GM19452 (cell line): ENCODE measurements around the gene CLNK.
"Not testable (repeated sequence)": the region's sequence is repeated elsewhere in the genome, so short reads cannot be mapped to it uniquely, and the experiment has no call there.

Experiments used
- ATAC-seq: cut with Tn5 transposase; IDR thresholded peaks from one replicate; pipeline ENCODE4 v1.9.1; 2021; ENCODE audit not compliant: unreplicated experiment

Gene CLNK

DNA sequence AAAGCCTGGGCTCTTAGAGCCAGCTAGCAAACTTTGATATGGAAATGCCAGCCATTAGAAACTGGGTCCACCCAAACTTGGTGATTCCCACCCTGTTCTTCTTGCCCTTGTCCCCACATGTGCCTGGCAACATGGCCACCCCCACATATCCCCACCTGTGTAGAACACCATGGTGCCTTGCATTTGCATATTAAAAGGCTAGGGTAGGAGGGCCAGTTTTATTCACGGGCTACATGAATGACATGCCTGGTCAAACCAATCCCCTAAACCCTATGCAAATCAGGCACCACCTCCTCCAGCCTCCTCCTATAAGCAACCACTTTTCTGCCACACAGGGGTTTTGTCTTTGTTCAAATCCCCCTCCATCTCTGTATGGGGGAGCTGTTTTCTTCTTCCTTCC, 104.9 kb downstream of the CLNK start:
- no peak for ATAC-seq

DNA sequence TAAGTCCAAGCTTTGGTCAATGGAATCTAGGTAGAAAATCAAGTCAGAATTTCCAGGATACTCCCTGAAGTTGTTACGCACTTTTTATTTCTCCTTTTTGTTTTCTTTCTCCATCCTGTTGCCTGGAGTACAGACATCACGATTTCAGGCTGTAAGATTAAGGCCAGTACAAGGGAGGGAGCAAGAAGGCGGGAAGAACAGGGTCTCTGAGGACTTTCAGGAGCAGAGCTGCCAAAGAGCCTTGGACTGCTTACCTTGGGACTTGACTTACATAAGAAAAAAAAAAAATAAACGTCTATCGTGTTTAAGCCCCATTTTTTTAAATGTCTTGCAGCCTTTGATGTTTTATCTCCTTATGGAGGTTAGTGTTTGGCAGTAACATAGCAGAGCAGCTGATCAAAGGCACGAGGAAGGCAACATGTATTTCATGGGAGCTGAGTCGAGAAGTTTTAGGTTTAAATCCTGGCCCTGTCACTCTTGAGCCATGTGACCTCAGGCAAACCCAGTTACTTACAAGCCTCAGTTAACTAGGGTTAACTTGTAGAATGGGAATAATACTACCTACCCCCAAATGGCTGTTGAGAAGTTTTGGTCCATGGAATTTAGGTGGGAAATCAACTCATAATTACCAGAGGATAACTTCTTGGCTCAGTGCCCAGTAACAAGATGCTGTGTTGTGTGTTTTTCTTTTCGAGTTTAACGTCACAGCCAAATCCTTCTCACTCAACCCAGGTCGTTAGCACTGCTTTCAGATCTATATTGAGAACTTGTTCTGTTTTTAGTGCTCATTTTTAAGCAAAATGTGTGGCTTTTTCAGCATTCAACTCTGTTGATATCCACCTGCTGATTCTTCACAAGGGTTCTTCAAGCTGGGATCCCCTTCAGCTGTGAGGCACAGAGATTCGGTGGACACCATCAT, 106.8 kb downstream of the CLNK start:
- ATAC-seq, result no peak

DNA sequence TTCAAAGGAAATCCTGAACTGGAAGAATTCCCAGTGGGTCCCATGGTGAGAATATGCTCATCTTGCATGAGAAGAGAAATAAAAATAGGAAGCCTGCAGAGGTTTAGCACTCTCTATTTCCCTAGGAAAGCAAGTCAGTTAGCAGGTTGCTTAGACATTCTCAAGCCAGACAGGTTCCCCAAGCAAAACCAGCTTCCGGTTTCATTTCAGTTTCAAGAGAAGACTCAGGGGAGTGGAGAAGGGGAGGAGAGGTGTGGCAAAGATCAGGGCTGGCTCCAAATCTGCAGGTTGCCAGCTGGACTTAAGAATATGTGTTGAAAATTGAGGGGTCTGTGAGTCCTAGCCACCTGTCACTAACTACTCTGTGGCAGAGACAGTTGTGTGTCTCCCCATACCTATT, 107.5 kb downstream of the CLNK start:
- peak; percentile 92 for ATAC-seq

DNA sequence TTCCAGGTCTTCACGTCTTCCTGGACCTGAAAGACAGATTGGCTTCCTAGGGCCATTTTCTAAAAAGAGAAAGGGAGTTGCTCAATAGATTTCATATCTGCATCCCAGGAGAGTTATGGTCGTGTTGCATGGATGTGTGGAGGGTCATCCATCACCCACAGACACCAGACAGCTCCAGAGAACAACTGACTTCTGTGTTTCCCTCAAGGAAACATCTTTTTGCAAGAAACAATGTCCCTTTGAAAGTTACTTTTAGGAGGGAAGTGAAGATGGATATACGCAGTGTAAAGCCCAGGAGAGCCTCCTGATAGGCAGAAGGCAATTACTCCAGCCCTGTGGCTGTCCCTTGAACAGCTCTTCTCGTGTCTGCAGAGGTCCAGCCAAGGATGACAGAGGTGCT, 108.3 kb downstream of the CLNK start:
- no peak for ATAC-seq

DNA sequence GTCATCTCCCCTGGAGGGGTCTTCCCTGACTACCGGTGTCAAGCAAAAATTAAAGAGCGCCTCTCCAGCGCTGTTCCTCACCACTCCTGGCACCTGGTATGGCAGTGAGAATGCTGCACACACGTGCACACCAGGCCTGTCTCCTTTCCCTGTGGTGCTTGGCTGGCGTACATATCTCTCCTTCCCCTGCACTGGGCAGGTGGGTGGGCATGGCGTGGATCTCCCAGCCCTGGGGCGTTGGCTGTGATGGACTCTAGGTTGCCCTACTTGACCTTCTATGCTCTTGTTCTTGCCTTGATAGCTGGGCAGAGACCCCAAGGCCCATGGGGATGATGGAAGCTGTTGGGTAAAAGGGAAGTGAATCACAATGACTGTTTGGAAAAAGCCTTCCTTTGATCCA, 109.2 kb downstream of the CLNK start:
- ATAC-seq, result no peak

DNA sequence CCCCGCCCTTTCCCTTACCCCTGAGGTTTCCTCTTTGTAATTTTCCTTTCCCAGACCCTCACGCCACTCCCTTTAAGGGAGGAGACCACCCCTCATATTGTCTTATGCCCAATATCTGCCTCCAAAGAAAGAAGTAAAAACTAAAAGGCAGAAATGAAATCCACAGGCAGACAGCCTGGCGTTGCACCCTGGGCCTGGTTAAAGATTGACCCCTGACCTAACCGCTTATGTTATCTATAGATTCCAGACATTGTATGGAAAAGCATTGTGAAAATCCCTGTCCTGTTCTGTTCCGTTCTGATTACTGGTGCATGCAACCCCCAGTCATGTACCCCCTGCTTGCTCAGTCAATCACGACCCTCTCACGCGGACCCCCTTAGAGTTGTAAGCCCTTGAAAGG, 110.0 kb downstream of the CLNK start:
- ATAC-seq, result not testable (repeated sequence)

DNA sequence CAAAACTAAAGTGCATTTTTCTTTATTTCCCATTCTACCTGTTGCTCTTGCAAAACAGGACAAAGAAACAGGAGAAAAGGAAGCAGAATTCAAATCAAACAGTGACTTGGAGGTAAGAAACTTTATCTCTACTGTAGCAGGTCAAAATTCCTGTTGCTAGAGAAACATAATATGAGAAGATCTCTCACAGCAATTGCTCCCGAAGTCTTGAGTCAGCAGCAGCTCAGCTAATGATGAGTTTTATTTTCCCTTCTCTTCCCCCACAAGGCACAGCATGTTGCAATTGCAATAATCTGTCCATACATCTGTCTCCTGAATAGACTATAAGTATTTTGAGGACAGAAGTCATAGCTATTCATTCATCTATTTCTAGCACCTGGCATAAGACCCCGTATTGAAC, 112.7 kb downstream of the CLNK start:
- no peak for ATAC-seq

DNA sequence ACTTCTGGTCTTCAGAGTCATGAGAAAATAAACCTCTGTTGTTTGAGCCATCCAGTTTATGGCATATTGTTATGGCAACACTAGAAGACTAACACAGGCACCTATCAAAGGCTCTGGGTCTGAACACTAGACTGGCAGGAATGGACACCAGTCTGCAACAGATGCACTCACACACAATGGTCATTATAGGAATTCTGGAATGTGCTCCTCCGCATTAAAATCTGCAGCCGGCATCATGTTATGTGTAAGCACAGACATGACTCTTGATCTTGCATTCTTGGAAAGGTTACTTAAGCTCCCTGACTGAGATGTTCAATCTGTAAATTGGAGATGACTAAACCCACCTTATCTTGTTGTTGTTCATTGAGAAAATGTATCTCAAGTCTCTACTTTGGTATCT, 115.1 kb downstream of the CLNK start:
- no peak for ATAC-seq

DNA sequence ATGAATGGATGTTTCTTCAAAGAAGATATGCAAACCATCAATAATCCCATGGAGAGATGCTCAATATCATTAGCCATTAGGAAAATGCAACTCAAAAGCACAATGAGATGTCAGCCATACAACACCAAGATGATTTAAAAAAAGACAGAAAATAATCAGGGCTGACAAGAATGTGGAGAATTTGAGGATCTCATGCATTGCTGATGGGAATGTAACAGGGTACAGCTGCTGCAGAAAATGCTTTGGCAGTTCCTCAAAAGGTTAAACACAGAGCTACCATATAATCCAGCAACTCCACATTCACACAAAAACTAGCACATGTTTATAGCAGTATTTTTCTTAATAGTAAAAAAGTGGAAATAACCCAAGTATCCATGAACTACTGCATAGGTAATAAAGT, 116.8 kb downstream of the CLNK start:
- no peak for ATAC-seq

DNA sequence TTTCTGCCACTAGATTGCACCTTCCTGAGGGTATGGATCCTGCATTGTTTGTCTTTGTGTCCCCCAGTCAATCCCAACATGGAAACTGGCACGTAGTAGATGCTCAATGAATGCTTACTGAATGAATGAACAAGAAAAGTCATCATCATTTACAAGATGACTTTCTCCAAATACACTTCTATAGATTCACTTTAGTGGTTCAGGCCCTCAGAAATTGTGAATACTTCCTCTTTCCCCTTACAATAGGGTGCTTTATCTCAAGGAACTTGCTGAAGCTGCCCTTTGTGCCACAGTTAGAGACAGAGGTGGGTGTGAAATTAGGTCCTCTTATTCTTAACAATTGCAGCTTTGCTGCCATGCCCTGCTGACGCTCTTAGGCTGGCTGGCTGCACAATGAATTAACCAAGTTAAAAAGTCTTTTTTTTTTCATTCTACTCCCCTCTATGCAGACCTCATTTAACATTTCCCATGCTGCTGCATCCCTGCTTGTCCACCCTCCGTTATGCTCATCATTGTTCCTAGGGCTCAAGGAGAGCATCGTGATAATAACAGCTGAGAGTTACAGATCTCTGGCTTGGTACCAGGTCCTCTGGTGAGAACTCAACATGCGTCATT, 119.3 kb downstream of the CLNK start:
- ATAC-seq, result no peak

DNA sequence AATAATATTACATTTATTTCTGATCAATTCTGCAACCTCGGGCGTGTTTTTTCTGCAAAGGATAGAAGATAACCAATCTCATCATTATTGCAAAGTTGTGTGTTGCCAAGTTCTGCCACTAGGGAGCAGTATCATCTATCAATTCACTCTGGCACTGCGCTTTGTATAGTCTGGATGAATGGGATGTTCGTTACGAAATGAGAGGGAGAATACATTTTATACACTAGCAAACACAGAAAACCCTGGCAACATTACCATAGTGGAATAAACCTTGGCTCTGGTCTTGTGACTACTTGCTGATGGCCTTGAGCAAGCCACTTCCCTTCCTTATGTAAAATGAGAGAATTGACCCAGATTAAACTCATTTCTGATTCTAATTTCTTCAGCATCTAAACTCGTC, 129.9 kb downstream of the CLNK start:
- ATAC-seq, result peak; percentile 69

DNA sequence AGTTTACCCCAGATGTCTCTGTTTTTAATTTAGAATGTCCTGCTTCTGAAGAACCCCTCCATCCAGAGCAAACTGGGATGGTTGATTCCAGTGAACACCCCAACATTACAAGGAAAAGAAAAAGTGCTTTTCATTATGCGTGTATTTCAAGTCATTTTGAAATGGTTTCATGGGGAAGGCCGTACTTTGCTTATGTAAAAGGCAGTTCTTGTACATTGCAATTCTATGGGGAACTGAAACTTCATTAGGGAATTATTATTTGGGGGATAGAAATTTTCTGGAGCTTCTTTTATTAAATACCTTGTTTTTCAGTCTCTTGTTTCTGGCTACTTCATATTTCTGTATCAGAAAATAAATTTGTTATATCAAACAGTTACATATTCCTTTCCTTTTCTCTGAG, 130.4 kb downstream of the CLNK start:
- no peak for ATAC-seq

DNA sequence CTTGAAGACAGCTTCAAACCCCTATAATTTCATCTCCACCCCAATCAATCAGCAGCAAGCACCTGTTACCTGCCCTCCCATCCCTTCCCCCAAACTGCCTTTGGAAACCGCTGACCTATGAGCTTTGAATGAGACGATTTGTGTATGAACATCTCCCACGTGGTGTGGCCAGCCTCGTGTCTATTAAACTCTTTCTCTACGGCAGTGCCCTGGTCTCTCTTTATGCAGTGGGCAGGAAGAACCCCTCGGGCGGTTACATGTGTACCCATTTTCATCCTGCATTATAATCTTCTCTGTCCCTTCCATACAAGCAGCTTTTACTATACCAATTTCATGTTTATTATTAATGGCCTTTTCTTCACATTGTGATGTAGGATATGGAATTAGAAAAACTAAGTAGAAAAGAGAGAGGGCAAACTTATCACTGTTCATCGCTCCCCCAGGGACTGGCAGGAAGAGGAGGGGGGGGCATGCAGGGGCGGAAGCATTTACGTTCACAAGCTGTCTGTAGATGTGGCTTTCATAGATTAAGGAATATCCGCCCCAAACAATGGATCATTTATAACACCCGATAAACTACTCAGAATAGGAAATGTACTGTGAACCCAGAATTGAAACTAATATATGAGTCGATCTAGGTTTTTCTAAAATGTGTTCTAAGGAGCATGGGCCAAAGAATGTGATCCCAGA, 131.8 kb downstream of the CLNK start:
- ATAC-seq, result no peak

DNA sequence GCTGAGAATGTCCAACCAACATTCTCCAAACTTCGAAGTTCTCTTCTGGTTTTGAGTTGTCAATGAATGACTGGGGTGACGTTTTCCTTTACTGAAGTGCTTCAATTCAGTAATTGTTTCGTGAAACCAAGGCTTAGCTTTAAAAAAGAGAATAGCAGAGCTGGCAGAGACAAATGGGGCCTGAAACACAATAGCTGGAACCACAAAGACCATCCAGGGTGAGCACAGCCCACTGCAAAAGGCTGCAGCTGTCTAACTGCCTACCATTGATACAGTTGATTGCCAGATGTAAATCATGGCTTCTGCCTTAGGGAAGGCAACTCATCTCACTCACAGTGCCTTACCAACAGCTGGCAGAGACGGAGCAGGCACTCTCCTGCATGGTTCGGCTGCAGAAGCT, 148.7 kb downstream of the CLNK start:
- ATAC-seq, result no peak

DNA sequence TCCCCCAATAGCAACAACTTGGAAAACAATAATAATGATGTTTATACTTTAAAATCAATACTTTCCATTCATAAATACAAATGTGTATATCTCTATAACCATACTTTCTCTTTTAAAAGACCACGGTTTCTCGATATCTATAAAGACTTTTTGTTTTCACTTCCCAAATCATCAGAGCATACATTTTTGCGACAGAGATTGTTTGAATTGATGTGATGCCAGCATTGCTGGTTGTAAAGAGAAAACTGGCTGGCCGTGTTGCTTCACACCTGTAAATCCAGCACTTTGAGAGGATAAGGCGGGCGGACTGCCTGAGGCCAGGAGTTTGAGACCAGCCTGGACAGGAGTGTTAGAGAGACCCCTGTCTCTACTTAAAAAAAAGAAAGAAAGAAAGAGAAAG, 149.7 kb downstream of the CLNK start:
- no peak for ATAC-seq

DNA sequence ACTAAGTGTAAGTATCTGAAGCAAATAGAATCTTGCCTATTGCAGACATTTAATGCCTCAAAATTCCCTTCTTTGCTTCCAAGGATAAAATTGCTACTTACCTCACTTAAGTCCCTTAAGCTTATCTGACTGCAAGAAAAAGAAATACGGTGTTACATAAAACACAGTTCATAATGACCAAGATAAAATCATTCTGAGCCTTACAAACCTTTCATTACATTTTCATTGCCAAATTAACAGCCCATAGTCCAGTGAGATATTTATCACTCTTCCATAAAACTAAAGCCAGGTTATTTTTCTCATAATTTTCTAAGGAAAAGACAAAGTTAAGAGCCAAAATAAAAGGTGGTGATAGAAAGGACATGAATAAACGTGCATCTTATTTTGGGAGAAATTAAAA, 152.4 kb downstream of the CLNK start:
- no peak for ATAC-seq

DNA sequence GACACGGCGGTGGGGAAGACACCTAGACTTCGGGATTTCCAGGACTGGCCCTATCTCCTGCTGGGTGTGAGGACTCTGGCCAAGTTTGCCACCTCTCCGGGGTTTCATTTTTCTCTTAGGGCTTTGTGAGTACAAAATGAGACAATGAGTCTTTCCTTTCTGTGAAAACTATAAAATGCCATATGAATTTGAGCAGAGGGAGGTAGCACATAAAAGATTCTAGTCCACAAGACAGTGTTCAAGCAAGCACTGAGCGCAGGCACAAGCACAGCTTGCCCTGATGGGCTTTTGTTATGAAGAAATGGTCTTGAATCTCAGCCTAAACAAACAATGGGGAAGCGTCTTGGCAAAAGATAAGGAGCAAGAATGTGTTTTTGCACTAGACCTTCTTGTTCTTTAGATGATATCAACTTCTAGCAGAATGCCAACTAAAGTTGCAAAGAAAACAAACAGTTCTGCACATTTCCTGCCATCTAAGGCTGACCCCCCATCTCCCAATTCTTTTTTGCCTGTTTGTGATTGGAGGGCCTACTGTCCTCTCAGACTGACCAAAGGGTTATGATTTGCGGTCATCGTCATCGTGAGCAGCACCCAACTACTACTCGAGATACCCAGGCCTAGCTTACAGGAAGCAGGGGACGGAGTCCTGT, 154.3 kb downstream of the CLNK start:
- ATAC-seq, result no peak

DNA sequence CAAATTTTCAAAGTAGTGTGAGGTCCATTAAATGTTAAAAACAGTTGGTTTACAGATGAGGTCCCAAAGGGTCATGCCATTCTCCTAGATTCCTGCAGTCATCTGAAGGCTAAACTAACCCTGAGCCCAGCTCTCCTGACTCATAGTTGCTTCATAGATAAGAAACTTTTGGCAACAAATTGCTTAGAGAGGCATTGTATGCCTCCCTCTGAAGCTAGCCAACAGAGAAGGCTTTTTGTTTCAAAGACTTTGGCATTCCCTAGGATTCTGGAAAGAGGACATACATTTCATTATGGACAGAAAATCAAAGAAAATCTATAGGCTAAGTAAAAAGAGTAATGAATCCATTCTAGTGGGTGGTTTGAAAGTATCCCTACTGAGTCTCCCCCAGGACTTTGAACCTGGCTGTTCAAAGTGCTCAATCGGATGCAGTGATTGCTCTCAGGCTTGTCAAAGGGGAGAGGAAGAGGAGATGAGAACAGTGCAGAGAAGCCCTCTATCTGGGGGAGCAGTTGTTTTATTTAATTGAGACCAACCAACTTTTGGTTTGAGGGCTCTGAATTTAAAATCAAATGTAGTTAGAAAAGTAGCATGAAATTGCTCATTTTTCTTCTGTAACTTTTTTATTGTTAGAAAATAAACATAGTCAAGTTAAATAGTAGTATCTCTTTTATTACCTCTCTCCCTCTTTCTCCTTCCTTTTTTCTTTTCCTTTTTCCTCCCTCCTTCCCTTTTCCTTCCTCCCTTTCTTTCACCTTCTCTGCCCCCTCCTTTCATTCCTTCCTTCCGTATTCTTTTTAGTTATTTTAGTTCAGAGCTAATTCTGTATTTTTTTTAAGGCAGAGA, 155.1 kb downstream of the CLNK start:
- no peak for ATAC-seq

DNA sequence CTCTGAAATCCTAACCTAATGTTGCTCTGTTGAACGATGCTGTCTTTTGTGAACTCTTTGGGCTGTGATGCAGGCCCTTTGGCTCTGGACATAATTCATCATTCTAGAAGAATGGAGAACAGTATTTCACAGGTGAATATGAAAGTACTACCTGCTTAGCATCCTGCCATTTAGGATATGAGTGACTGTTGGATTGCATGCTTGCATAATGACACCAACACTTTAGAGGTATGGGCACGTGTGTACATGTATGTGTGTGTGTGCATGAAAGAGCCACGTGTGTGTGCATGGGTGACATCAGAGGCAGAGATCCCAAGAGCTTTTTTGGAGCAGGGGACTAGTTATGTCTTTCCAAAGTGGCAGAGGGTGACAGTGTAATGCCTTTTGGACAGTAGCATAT, 157.1 kb downstream of the CLNK start:
- no peak for ATAC-seq

DNA sequence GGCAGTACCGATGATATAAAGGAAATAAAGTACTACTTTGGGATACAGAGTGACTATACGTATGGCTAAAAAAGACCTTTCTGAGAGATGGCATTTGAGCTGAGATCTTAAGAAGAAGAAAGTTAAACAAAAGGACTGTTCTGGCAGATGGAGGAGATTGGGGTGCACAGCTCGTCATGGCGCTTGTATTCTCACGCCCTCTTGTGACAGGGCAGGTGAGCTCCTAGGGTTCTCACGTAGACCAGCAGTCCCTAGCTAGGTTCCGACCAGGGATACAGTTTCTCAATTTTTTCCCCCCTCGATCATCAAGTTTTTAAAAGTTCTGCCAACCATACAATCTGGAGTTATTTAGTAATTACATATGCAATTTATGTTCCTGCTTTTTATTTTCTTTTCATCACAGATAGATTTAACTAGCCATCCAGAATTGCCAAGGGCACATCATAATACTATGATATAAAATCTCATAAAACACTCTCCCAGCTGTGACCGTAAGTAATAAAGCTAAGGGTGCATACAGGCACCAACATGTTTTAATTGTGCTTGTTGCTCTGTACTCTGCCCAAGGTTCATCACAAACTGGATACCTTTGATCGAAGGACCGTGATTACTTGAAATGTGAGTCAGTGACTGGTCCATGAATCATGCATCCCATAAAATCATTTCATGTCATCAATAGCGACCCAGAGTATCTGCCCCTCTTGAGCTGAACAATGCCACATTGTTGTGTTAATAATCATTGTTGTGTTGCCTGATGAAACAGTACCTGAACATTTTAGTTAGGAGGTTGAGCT, 157.9 kb downstream of the CLNK start:
- ATAC-seq, result no peak
